PC-3 (cell line): ENCODE measurements around the gene EHMT2. TPM values are rescaled to one million over a fixed set of nuclear protein-coding genes. Genes with fewer than 3 reads are reported as not detected.

Experiments used
- ATAC-seq: fragments of 200-7000 bp; cut with Tn5 transposase; 2 replicates; pipeline ENCODE4 v1.9.1; 2020; ENCODE audit warnings: mild to moderate bottlenecking, moderate library complexity
- BruUV-seq: library from RNA; stranded (reverse); fragments of 400-500 nt; replicated peaks from 2 replicates; lab custom pipeline; 2021; lab: Mats Ljungman, UMichigan
- CTCF ChIA-PET: fragments of 300-600 bp; sonication (Branson Sonifier 250); formaldehyde crosslinking; loops from one replicate; lab custom pipeline; 2022; ENCODE audit warnings: antibody characterized with exemption; lab: Charles Lee
- POLR2A ChIA-PET: fragments of 300-600 bp; sonication (Branson Sonifier 250); formaldehyde crosslinking; loops from one replicate; lab custom pipeline; 2022; ENCODE audit warnings: antibody characterized with exemption; ENCODE audit not compliant: unreplicated experiment; lab: Charles Lee
- DNase-seq: peaks from one replicate; pipeline ENCODE4 v3.0.0-alpha.2; 2015
- H2AFZ ChIP-seq: fragments of 300-600 bp; sonication (generic); 2 replicates; pipeline ENCODE4 v1.6.0; 2016; ENCODE audit warnings: antibody characterized with exemption, low read length
- H3F3A ChIP-seq: fragments of 300-600 bp; sonication (generic); one replicate; pipeline ENCODE4 v1.6.0; 2017; ENCODE audit warnings: antibody characterized with exemption, low read length, control low read depth, mild to moderate bottlenecking; ENCODE audit not compliant: unreplicated experiment
- H3K27ac ChIP-seq: fragments of 300-600 bp; sonication (generic); 2 replicates; pipeline ENCODE4 v1.5.1; 2016; ENCODE audit warnings: mild to moderate bottlenecking, low read length
- H3K27me3 ChIP-seq: fragments of 300-600 bp; sonication (generic); 2 replicates; pipeline ENCODE4 v1.6.1; 2016; ENCODE audit warnings: low read length, mixed read lengths
- H3K36me3 ChIP-seq: fragments of 300-600 bp; sonication (generic); 2 replicates; pipeline ENCODE4 v1.6.1; 2016; ENCODE audit warnings: low read depth, mixed run types, low read length, mixed read lengths
- H3K4me1 ChIP-seq: fragments of 300-600 bp; sonication (generic); 2 replicates; pipeline ENCODE4 v1.5.1; 2016; ENCODE audit warnings: low read length; ENCODE audit not compliant: insufficient read depth
- H3K4me2 ChIP-seq: fragments of 300-600 bp; sonication (generic); 2 replicates; pipeline ENCODE4 v1.6.0; 2016; ENCODE audit warnings: low read length
- H3K4me3 ChIP-seq: fragments of 300-600 bp; sonication (generic); 2 replicates; pipeline ENCODE4 v1.5.1; 2016; ENCODE audit warnings: mild to moderate bottlenecking, low read length, mixed read lengths
- H3K79me2 ChIP-seq: fragments of 300-600 bp; sonication (generic); 2 replicates; pipeline ENCODE4 v1.6.1; 2017; ENCODE audit warnings: low read length, mixed read lengths
- H3K9ac ChIP-seq: fragments of 300-600 bp; sonication (generic); 2 replicates; pipeline ENCODE4 v1.6.0; 2016; ENCODE audit warnings: mild to moderate bottlenecking, low read length
- H3K9me2 ChIP-seq: fragments of 300-600 bp; sonication (generic); replicated peaks from 2 replicates; pipeline ENCODE4 v1.6.1; 2016; ENCODE audit warnings: mixed run types, low read length, mixed read lengths
- H3K9me3 ChIP-seq: fragments of 300-600 bp; sonication (generic); 2 replicates; pipeline ENCODE4 v1.6.1; 2016; ENCODE audit warnings: low read length, mixed read lengths
- H4K20me1 ChIP-seq: fragments of 300-600 bp; sonication (generic); 2 replicates; pipeline ENCODE4 v1.6.1; 2016; ENCODE audit warnings: low read length, mixed read lengths
- CTCF ChIP-seq: fragments of 300-600 bp; sonication (generic); conservative IDR thresholded peaks from 2 replicates; pipeline ENCODE4 v1.5.1; 2017; ENCODE audit warnings: antibody characterized with exemption, low read depth, mild to moderate bottlenecking, low read length
- EZH2 ChIP-seq: fragments of 300-600 bp; sonication (generic); IDR thresholded peaks from one replicate; pipeline ENCODE4 v1.6.1; 2017; ENCODE audit warnings: antibody characterized with exemption, mild to moderate bottlenecking, low read length; ENCODE audit not compliant: unreplicated experiment
- EZH2phosphoT487 ChIP-seq: fragments of 300-600 bp; sonication (generic); IDR thresholded peaks from 2 replicates; pipeline ENCODE4 v1.6.1; 2018; ENCODE audit warnings: mild to moderate bottlenecking, antibody characterized with exemption, low read length, borderline replicate concordance
- intact Hi-C: fragments of 100-400 bp; cut with micrococcal nuclease; formaldehyde crosslinking; loops from 2 replicates; pipeline ENCODE4 v1.9.0; 2023
- total RNA-seq: library from RNA; depleted of rRNA; stranded (reverse); fragments of >200 nt; gene quantifications from 2 replicates; pipeline ENCODE4 v1.2.3, GENCODE V29; 2014

EHMT2 gene
- total RNA-seq, 1 experiment from 2014 or later, result 74.5 TPM

DNA sequence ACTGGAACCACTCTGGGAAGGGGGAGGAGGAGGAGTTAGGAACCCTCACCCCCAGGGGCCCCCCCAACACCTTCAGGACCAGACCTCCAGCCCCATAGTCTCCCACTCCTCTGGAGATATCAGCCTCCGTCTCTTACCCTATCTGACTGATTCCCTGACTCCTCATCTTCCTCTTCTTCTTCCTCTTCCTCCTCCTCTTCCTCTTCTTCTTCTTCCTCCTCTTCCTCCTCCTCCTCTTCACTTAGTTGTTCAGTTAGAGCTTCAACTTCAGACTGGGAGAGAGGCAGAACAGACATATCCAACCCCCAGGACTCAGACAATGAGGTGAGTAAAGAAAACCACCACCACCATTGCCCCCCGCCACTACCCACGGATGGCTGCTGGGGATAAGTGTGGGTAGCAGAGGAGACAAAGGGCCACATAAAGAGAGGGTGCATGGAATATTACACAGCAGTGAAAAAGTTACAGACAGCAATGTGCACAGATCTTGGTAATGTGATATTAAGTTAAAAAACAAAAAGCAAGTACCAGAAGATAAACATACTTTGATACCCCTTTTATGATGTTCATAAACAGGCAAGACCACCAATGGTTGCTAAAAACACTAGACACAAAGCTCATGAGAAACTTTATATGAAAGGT is 8.0 kb downstream of the EHMT2 start:
- TF ChIP-seq CTCF (no peak), EZH2 (no peak), EZH2phosphoT487 (no peak)
- no peak overlapping the region for H3K9ac ChIP-seq
- no peaks in the 10 kb centered on the region for H3K27me3 ChIP-seq
- peaks cover 11% of the 10 kb centered on the region for H3K4me1 ChIP-seq
- ChIA-PET POLR2A (interaction anchor here (0.6 kb wide), 1 partner anchor 91 kb away, joined by 6 read pairs; no protein-coding TSS in a partner anchor), CTCF (no interaction called here)
- H3K36me3 ChIP-seq, result peaks cover 49% of the 10 kb centered on the region
- no peaks in the 10 kb centered on the region for H3K9me3 ChIP-seq
- peaks cover 4% of the 10 kb centered on the region for H3F3A ChIP-seq
- no peak overlapping the region for H3K27ac ChIP-seq
- H2AFZ ChIP-seq, result no peak overlapping the region
- DNase-seq, result no peak
- no peak overlapping the region for H3K4me3 ChIP-seq
- no TSS peak for BruUV-seq
- no peak overlapping the region for H3K4me2 ChIP-seq
- intact Hi-C loops, result no loop called here
- ATAC-seq, result no peak
- no peaks in the 10 kb centered on the region for H3K9me2 ChIP-seq
- H3K79me2 ChIP-seq, result no peaks in the 10 kb centered on the region
- no peaks in the 10 kb centered on the region for H4K20me1 ChIP-seq

GRCh38 chr6:31888276-31889258 is 8.9 kb downstream of the EHMT2 start:
- ATAC-seq (no peak), DNase-seq (peak; percentile 40)
- POLR2A ChIA-PET, result no interaction called here

More at GRCh38 chr6:31888276-31889258, 8.9 kb downstream of the EHMT2 start:
- intact Hi-C loops, result no loop called here
- Histone ChIP-seq H3K9me2 (no peaks in the 10 kb centered on the region), H3K4me3 (no peak overlapping the region), H3F3A (peaks cover 4% of the 10 kb centered on the region), H3K79me2 (no peaks in the 10 kb centered on the region), H3K9ac (no peak overlapping the region), H3K4me1 (peaks cover 11% of the 10 kb centered on the region), H3K9me3 (no peaks in the 10 kb centered on the region), H3K4me2 (no peak overlapping the region), H3K27me3 (no peaks in the 10 kb centered on the region), H2AFZ (no peak overlapping the region), H3K27ac (no peak overlapping the region), H3K36me3 (peaks cover 56% of the 10 kb centered on the region), H4K20me1 (no peaks in the 10 kb centered on the region)
- CTCF ChIA-PET, result no interaction called here
- TF ChIP-seq EZH2phosphoT487 (no peak), EZH2 (no peak), CTCF (peak; percentile 90)
- BruUV-seq, result TSS peak; percentile 24
